Stimulated activated CD4-positive, alpha-beta T cell treated with anti-CD3 and anti-CD28 coated beads, Interleukin-4, amount 100 ng/mL, for 4 hours (primary cell): ENCODE data around the gene TMC3.

Experiments
- DNase-seq, 2 experiments: peaks; one replicate each; pipeline ENCODE4 v3.0.0-alpha.2; 2020

Gene TMC3

DNA sequence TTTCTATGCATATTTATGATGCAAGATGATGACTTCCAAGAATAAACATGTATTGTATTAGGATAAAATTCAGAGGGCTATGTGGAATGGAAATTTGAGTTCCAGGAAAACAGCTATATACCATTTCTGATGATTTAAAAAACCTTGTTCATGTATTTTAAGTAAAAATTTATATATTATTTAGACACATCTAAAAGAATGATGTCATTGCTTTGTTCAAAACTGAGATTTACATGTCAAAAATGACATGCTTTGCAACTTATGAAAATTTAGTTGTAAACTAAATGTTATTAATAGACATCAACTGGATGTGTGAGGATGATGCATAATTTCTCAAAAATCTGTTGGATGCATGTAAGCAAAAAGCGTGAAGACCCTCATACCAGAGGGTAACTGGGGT lies 52.3 kb downstream of the TMC3 start:
- no peak for DNase-seq

- no peak for DNase-seq
Measured at GRCh38 chr15:81317642-81318017, 56.4 kb downstream of the TMC3 start.

- DNase-seq = no peak
Measured at GRCh38 chr15:81316267-81316666, 57.7 kb downstream of the TMC3 start.

- no peak for DNase-seq
Measured at GRCh38 chr15:81315452-81316175, 58.4 kb downstream of the TMC3 start.

DNA sequence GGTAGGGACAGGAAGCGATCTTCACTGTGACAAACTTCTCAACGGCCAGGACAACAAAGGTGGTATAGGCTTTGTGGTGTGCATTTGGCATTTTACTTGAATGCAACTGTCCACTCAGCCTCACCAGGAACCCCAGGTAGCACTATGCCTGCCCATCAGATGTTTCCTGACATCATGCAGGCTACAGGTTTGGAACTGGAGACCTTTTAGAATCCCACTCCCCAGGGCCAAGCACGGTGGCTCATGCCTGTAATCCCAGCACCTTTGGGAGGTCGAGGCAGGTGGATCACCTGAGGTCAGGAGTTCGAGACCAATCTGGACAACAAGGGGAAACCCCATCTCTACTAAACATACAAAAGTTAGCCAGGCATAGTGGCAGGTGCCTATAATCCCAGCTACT lies 59.6 kb downstream of the TMC3 start:
- no peak for DNase-seq

DNA sequence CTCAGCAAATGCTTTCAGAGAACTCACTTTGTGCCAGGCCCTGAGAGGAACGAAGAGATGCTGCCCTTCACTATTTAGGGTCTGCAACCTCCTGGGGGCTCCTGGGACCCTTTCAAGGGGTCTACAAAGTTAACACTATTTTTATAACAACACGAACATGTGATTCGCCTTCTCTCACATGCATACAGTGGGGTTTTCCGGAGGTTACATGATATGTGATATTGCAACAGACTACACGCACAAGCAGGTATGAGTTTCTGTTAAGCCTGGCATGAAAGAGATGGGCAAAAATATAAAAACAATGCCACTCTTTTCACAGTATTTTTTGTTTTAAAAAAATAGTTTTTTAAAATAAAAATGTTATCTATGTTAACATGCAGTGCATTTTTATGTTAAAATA lies 60.3 kb downstream of the TMC3 start:
- no peak for DNase-seq

- no peak for DNase-seq
Measured at GRCh38 chr15:81312790-81313543, 61.0 kb downstream of the TMC3 start.

- DNase-seq = no peak
Measured at GRCh38 chr15:81311752-81312464, 62.1 kb downstream of the TMC3 start.

GRCh38 chr15:81310480-81310879 lies 63.5 kb downstream of the TMC3 start:
- DNase-seq = no peak

- no peak for DNase-seq
Measured at GRCh38 chr15:81309647-81310450, 64.2 kb downstream of the TMC3 start.

DNA sequence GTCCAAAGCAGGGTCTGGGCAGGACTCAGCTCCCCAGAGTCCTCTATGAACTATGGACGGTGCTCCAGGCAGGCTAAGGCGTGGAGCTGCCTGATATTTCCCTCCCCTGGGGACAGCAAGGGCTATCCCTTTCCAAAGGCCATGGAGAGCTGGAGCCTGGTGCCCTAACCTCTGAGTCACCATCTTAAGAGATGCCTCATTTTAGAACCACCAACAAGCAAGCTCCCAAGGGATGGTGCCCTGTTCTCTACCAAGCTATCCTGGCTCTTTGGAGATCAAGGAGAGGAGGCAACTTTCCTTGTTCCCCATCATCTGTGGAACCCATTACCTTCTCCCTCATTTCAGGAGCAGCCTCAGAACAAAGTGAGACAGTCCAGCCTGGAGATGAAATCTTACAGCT lies 65.8 kb downstream of the TMC3 start:
- DNase-seq = no peak

DNA sequence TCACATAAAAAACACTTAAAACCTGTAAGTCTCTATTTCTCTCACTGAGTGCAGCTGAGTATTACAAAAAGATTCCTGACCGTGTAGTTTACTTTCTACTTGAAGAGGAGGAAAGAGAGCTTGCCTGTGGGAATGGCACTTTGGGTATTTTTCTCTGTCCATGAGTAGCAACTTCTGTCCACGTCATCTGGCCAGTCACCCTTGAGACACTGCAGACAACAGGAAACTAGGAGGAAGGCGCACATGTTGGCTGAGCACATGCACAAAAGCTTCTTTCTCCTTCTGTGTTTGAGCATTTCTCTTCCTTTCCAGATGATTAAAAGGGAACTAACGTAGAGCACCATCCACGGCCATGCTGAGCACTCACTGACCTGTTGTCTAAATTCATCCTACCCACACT lies 69.8 kb downstream of the TMC3 start:
- no peak for DNase-seq

GRCh38 chr15:81303244-81304225 lies 70.5 kb downstream of the TMC3 start:
- DNase-seq = no peak

GRCh38 chr15:81302701-81303109 lies 71.3 kb downstream of the TMC3 start:
- DNase-seq = no peak

DNA sequence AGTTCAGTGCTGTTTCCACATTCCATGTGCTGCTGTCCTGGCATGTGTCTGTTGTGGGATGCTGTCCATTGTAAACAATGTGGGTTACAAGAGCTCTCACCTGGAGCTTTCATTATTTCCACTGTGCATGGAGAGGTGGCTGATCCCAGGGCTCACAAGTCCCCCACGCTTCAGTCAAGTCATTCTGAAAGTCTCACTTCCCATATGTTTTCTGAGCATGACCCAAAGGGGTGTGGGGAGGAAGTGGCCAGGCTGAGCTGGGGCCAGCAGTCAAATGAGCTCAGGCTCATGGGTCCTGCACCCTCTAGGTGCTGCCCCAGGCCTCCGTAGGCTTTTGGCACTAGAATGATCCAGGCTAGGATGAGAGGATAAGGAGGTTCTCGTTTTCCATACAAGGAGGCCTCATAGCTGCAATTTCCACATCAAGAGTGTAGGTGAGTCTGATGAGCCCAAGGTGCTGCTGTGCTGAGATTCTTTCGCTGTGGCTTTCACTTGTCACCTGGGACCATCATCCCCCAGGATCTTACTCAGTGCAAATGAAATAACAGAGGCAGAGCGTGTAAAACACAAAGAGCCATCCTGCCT lies 72.1 kb downstream of the TMC3 start:
- DNase-seq = no peak

GRCh38 chr15:81301385-81301784 lies 72.6 kb downstream of the TMC3 start:
- DNase-seq = no peak

- DNase-seq = no peak
Measured at GRCh38 chr15:81299630-81300273, 74.3 kb downstream of the TMC3 start.

GRCh38 chr15:81299156-81299555 lies 74.9 kb downstream of the TMC3 start:
- DNase-seq = no peak

DNA sequence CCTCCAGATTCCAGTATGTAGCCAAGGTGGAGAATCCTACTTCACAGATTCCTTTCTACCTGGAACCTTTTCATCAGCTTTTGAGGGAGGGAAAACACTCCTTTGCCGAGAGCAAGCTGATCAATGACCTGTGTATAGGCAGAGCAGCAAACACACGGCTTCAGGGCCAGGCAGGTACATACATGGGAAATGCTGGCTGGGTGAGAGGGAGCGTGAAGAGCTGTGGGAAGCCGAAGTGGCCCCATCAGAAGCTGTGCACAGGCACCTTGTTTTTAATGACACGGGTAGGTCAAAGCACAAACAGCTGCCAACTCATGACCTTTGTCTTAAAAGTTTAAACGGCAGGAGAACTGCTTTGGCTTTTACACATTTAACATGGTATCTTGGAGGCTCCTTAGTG lies 75.4 kb downstream of the TMC3 start:
- DNase-seq = no peak

DNA sequence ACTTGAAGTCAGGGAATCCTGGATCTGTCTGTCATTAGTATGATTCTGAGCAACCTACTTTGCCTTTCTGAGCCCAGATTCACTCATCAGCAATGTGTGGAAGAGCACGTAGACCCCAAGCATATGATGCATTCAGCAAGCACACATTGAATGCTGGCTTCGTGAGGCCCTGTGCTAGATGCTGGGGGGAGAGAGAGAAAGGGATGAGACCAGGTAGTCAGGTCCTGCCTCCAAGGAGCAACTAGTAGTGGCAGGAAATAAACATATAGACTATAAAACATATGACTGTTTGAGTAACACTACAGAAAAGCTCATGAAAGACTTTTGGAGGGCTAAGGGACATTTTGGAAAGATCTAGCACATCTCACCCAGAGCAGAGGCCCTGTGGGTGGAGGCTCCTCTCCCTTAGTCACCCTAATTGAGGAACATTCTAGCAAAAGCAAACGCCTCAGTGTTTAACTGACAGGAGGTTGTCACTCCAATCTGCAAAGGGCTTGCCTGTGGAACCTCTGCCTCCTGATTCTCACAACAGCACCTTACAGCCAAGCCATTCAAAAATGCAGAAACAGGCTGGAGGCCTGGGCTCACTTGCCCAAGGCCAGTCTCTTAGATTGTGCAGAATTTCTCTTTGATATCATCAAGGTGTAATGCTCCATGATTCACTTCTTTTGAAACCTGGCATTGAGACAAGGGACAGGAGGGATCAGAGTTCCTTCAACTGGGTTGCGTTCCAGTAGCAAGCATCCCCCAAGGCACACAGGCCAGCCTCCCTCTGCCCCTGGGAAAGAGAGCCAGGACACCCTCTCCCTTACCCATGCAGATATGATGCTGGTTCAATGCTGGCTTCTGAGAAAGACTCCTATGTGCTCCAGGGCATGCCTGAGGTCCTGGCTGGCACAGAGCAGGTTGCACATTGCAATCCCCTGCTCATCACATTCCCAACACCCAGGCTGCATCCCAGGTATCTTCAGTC lies 76.1 kb downstream of the TMC3 start:
- peak in 1 of 2 experiments; percentile 57 for DNase-seq
